ENCODE data around the gene BSPH1. TPM values are rescaled to one million over a fixed set of nuclear protein-coding genes. Genes with fewer than 3 reads are reported as not detected.

BSPH1 gene, protein sequence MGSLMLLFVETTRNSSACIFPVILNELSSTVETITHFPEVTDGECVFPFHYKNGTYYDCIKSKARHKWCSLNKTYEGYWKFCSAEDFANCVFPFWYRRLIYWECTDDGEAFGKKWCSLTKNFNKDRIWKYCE
- not detected in 2 replicates for total RNA-seq

DNA sequence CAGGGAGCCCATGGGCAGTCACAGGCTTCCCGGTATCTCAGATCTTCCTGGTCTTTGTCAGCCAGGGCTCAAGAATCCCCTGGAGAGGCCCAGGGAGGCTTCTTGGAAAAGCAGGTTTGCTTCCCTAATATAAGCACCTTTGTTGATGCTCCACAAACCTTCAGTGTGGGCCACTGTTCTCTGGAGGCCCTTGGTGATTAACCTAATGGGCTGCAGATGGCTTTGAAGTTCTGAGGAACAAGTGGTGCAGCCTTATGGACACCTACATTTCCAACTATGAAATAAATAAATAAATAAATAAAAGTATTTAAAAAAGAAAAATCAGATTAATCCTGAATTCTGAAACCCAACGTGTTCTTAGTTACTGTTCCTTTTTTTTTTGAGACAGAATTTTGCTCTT is at the start of gene BSPH1:
TSS of gene BSPH1 (minus strand) at position 101 of the 400 bp plus-strand sequence. CDS start at position 12, 89 bp downstream.
- Mint-ChIP-seq H3K36me3 (ENCODE audit: low read depth) (no peaks in the 10 kb centered on the region), H3K27me3 (peaks cover 12% of the 10 kb centered on the region), H3K4me3 (no peak within 1 kb of the TSS), H3K27ac (no peak within 1 kb of the TSS), H3K4me1 (no peaks in the 10 kb centered on the region), H3K9me3 (peaks cover 7% of the 10 kb centered on the region)
- DNase-seq, result no peak
- intact Hi-C loops (cut with micrococcal nuclease), result no loop called here

DNA sequence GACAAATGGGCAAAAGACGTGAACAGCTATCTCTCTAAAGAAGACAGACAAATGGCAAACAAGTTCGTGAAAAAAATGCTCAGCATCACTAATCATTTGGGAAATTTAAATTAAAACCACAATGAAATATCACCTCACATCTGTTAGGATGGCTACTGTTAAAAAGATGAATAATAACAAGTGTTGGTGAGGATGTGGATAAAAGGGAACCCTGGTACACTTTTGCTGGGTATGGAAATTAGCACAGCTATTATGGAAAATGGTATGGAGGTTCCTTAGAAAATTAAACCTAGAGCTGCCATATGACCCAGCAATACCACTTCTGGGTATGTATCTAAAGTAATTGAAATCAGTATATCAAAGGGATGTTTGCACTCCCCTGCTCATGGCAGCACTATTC is 44.8 kb upstream of the BSPH1 start:
- Mint-ChIP-seq H3K27ac (no peak overlapping the region), H3K36me3 (ENCODE audit: low read depth) (no peaks in the 10 kb centered on the region), H3K9me3 (peaks cover 9% of the 10 kb centered on the region), H3K4me3 (no peak overlapping the region), H3K4me1 (no peaks in the 10 kb centered on the region), H3K27me3 (peaks cover 3% of the 10 kb centered on the region)
- intact Hi-C loops (cut with micrococcal nuclease), result no loop called here
- DNase-seq, result no peak

DNA sequence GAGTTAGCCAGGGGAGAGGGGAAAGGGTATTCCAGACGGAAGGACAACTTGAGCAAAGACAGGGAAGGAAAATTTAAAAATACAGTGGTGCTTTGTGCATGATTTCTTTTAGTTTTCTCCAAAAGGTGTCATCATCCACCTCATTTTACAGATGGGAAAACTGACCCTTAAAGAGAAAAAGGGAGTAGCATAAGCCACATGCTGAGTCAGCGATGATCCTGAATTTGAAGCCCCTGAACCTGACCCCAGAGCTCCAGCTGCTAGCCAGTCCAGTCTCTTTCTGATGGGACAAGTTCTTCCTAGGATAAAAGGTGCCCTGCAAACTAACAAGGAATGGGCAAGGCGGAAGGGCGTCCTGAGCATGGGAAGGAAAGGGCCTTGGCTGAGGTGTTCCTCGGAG is 41.6 kb upstream of the BSPH1 start:
- intact Hi-C loops (cut with micrococcal nuclease), result no loop called here
- Mint-ChIP-seq H3K36me3 (ENCODE audit: low read depth) (no peaks in the 10 kb centered on the region), H3K4me3 (no peak overlapping the region), H3K9me3 (peaks cover 5% of the 10 kb centered on the region), H3K27ac (no peak overlapping the region), H3K27me3 (no peaks in the 10 kb centered on the region), H3K4me1 (peaks cover 2% of the 10 kb centered on the region)
- no peak for DNase-seq

DNA sequence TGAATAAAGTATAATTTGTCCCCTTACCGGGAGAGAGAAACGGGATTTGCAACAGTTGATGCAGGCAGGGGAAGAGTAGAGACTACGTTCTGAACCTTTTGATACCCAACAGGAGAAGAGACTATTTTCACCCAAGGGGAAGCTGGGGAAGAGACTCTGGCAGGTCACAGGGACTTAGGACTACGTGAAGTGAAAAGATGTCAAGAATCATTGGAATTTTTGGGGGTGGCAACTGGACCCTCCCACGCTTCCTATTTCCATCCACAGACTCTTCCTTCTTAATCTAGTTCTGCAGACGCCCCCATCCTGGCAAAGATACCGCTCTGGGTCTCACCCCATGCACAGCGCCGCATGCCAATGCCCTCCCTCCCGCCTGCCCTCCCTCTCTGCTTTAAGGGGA is 38.1 kb upstream of the BSPH1 start:
- Mint-ChIP-seq H3K9me3 (no peaks in the 10 kb centered on the region), H3K27me3 (peaks cover 10% of the 10 kb centered on the region), H3K36me3 (ENCODE audit: low read depth) (no peaks in the 10 kb centered on the region), H3K4me1 (peaks cover 2% of the 10 kb centered on the region), H3K27ac (no peak overlapping the region), H3K4me3 (no peak overlapping the region)
- no peak for DNase-seq
- intact Hi-C loops (cut with micrococcal nuclease), result no loop called here

DNA sequence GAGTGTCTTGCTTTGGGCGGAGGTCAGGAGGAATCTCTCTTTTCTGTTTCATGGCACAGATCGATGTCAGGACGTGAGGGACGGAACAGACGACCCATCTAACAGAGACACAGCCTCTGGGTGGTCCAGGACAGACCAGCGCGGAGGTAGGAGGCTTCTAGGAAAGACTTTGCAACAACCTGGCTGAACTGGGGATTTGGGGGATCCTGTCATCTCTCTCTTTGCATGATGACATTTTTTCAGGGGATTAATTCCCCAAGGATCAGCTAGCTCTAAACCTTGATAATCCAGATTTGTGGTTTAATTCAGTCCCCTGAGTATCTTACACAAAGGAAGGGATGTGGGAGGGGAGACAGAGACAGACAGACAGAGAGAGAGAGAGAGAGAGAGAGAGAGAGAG is 37.5 kb upstream of the BSPH1 start:
- no peaks in the 10 kb centered on the region for H3K9me3 Mint-ChIP-seq
- H3K27me3 Mint-ChIP-seq, result peaks cover 15% of the 10 kb centered on the region
- intact Hi-C loops (cut with micrococcal nuclease), result no loop called here
- H3K27ac Mint-ChIP-seq, result no peak overlapping the region
- no peak overlapping the region for H3K4me3 Mint-ChIP-seq
- H3K4me1 Mint-ChIP-seq, result peaks cover 2% of the 10 kb centered on the region
- no peaks in the 10 kb centered on the region for H3K36me3 Mint-ChIP-seq (ENCODE audit: low read depth)
- no peak for DNase-seq

DNA sequence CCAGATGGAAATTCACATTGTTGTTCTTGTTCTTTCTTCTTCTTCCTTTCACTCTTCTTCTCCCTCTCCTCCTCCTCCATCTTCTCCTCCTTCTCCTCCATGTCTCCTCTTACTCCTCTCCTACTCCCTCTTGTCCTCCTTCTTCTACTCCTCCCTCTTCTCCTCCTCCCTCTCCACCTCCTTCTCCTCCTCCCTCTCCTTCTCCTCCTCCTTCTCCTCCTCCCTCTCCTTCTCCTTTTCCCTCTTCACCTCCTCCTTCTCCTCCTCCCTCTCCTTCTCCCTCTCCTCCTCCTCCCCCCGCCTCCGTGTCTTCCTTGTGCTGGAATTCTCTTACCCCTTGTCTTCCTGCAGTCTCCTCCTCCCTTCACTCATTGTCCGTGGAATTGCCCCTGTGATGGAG is 33.5 kb upstream of the BSPH1 start:
- Mint-ChIP-seq H3K36me3 (ENCODE audit: low read depth) (no peaks in the 10 kb centered on the region), H3K9me3 (no peaks in the 10 kb centered on the region), H3K4me1 (peaks cover 2% of the 10 kb centered on the region), H3K27me3 (peaks cover 22% of the 10 kb centered on the region), H3K4me3 (no peak overlapping the region), H3K27ac (no peak overlapping the region)
- intact Hi-C loops (cut with micrococcal nuclease), result no loop called here
- no peak for DNase-seq

DNA sequence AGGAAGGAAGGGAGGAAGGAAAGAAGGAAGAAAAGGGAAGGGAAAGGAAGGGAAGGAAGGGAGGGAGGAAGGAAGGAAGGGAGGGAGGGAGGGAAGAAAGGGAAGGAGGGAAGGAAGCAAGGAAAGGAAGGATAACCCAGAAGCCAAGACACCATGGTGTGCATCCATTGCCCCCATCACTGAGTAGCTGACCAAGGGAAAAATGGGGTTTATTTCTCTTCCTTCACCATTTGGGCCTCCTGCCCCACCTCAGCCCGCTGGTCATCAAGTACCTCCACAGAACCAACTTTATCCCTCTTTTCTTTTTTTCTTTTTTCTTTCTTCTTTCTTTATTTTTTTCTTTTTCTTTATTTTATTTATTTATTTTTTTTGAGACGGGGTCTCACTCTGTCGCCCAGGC is 31.5 kb upstream of the BSPH1 start:
- intact Hi-C loops (cut with micrococcal nuclease), result no loop called here
- H3K27ac Mint-ChIP-seq, result no peak overlapping the region
- H3K4me3 Mint-ChIP-seq, result no peak overlapping the region
- DNase-seq, result no peak
- H3K9me3 Mint-ChIP-seq, result no peaks in the 10 kb centered on the region
- no peaks in the 10 kb centered on the region for H3K36me3 Mint-ChIP-seq (ENCODE audit: low read depth)
- H3K27me3 Mint-ChIP-seq, result peaks cover 23% of the 10 kb centered on the region
- H3K4me1 Mint-ChIP-seq, result no peaks in the 10 kb centered on the region

DNA sequence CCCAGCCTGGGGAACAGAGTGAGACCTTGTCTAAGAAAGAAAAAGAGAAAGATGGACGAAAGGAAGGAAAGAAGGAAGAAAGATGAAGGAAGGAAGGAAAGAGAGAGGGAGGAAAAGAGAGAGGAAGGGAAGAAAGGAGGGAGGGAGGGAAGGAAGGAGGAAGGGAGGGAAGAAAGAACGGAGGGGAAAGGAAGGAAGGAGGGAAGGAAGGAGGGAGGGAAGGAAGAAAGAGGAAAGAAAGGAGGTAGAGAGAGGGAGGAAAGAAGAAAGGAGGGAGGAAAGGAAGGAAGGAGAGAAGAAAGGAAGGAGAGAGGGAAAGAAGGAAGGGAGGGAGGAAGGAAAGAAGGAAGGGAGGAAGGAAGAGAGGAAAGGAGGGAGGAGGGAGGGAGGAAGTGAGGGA is 31.0 kb upstream of the BSPH1 start:
- no peak overlapping the region for H3K27ac Mint-ChIP-seq
- DNase-seq, result no peak
- no peaks in the 10 kb centered on the region for H3K36me3 Mint-ChIP-seq (ENCODE audit: low read depth)
- H3K4me3 Mint-ChIP-seq, result no peak overlapping the region
- no peaks in the 10 kb centered on the region for H3K4me1 Mint-ChIP-seq
- H3K9me3 Mint-ChIP-seq, result no peaks in the 10 kb centered on the region
- intact Hi-C loops (cut with micrococcal nuclease), result no loop called here
- peaks cover 23% of the 10 kb centered on the region for H3K27me3 Mint-ChIP-seq

DNA sequence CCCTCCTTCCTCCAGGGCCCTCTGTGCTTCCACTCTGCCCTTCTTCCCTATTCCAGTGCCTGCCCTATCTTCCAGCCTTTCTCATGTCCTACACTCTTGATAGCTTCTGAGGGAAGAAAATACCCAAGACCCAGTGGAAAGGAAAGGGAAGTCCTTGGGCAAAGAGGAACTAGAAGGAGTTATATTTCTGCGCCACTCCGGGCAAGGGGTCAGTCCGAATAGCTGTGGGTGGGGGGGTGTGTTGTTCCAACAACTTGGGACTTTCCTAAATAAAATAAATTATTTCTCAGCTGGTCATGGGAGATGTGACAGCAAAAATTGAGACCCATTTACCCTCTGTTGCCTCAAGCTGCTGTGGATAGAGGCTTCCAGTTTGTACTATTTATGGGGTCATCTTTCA is 28.7 kb upstream of the BSPH1 start:
- H3K27me3 Mint-ChIP-seq, result peaks cover 15% of the 10 kb centered on the region
- DNase-seq, result no peak
- no peak overlapping the region for H3K27ac Mint-ChIP-seq
- no peaks in the 10 kb centered on the region for H3K9me3 Mint-ChIP-seq
- intact Hi-C loops (cut with micrococcal nuclease), result no loop called here
- H3K4me3 Mint-ChIP-seq, result no peak overlapping the region
- no peaks in the 10 kb centered on the region for H3K36me3 Mint-ChIP-seq (ENCODE audit: low read depth)
- no peaks in the 10 kb centered on the region for H3K4me1 Mint-ChIP-seq

DNA sequence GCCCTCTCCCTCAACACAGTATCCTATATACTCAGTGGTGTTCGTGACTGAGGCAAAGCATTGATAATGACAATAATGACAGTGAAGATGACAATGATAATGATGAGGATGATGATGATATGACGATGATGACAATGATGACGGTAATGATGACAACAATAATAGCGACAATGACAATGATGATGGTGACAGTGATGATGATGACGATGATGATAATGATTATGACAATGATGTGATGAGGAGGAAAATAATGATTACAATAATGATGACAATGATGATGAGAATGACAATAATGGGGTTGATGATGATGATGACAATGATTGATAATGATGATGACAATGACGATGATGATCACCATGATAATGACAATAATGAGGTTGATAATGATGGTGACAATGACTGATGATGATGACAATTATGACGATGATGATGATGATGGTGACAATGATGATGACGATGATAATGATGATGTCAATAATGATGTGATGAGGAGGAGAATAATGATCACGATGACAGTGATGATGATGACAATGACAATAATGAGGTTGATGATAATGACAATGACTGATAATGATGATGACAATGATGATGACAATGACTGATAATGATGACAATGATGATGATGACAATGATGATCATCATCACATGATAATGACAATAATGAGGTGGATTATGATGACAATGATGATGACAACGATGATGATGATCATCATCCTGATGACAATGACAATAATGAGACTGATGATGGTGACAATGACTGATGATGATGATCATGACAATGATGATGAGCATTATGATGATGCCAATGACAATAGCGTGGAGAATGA is 19.2 kb upstream of the BSPH1 start:
- no peak overlapping the region for H3K27ac Mint-ChIP-seq
- no peaks in the 10 kb centered on the region for H3K4me1 Mint-ChIP-seq
- H3K36me3 Mint-ChIP-seq (ENCODE audit: low read depth), result no peaks in the 10 kb centered on the region
- intact Hi-C loops (cut with micrococcal nuclease), result no loop called here
- no peak for DNase-seq
- H3K27me3 Mint-ChIP-seq, result no peaks in the 10 kb centered on the region
- H3K4me3 Mint-ChIP-seq, result no peak overlapping the region
- no peaks in the 10 kb centered on the region for H3K9me3 Mint-ChIP-seq

DNA sequence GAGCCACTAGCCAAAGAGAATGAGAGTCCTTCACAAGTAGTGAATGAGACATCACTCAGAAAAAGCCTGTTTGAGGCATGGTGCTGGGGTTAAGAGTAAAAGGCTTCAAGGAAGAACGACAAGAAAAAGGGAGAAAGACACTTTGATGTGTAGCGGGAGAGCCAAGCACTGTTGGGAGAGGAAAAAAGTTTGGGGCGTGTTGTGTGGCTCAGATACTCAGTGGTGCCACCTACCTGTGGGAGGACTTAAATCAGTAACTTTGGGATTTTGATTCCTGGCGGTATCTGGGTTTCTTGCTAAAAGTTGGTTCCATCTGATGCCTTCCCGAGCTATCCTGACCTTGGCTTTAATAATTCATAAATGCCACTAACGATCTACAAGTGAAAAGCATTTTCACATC is 14.8 kb upstream of the BSPH1 start:
- H3K9me3 Mint-ChIP-seq, result no peaks in the 10 kb centered on the region
- H3K27ac Mint-ChIP-seq, result no peak overlapping the region
- no peaks in the 10 kb centered on the region for H3K36me3 Mint-ChIP-seq (ENCODE audit: low read depth)
- H3K27me3 Mint-ChIP-seq, result no peaks in the 10 kb centered on the region
- no peak overlapping the region for H3K4me3 Mint-ChIP-seq
- intact Hi-C loops (cut with micrococcal nuclease), result no loop called here
- no peak for DNase-seq
- no peaks in the 10 kb centered on the region for H3K4me1 Mint-ChIP-seq

DNA sequence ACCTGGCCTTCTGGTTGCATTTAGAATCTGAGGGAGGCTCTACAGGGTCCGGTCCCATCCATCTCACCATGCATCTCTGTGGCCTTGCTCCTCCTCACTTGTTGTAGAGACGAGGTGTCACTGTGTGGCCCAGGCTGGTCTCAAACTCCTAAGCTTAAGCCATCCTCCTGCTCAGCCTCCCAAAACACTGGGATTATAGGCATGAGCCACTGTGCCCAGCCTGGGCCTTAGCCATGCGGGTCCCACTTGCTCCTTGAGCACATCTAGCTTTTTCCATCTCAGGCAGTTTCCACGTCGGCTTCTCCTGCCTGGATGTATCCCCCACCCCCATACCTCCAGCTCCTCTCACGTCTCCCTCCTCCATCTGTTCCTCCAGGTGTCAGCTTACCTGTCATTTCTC is 12.3 kb upstream of the BSPH1 start:
- H3K9me3 Mint-ChIP-seq, result no peaks in the 10 kb centered on the region
- H3K4me1 Mint-ChIP-seq, result no peaks in the 10 kb centered on the region
- intact Hi-C loops (cut with micrococcal nuclease), result no loop called here
- H3K4me3 Mint-ChIP-seq, result no peak overlapping the region
- DNase-seq, result no peak
- no peaks in the 10 kb centered on the region for H3K36me3 Mint-ChIP-seq (ENCODE audit: low read depth)
- no peaks in the 10 kb centered on the region for H3K27me3 Mint-ChIP-seq
- H3K27ac Mint-ChIP-seq, result no peak overlapping the region

DNA sequence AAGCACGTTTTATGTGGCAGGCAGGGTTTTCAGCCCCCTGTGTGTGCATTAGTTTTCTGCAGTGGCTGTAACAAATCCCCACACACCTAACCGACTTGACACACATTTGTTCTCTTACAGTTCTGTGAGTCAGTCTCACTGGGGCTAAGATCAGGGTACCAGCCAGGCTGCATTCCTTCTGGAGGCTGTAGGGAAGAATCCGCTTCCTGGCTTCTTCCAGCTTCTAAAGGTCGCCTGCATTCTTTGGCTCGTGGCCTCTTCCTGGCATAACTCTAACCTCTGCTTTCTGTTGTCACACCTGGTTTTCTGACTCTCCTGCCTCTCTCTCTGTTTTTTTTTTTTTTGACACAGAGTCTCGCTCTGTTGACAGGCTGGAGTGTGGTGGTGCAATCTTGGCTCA is 8.9 kb upstream of the BSPH1 start:
- Mint-ChIP-seq H3K36me3 (ENCODE audit: low read depth) (no peaks in the 10 kb centered on the region), H3K27me3 (peaks cover 5% of the 10 kb centered on the region), H3K4me3 (no peak overlapping the region), H3K9me3 (peaks cover 7% of the 10 kb centered on the region), H3K4me1 (no peaks in the 10 kb centered on the region), H3K27ac (no peak overlapping the region)
- no peak for DNase-seq
- intact Hi-C loops (cut with micrococcal nuclease), result no loop called here

DNA sequence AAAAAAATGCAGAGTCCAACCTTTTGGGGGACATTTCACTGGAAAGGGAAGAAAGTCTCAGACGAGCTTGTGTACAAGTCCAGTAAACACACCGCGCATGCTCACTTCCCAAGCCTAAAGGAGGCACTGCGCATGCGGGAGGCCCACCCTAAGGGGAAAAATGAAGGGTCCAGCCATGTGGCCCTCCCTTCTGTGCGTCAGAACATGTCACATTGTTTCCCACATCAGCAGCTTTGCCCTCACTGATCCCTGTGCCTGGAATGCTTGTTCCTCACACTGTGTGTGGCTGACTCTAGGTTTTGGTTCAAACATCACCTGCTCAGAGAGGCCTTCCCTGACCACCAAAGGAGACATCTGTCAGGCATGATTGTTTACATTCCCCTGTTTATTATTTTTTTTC is 6.8 kb upstream of the BSPH1 start:
- H3K4me3 Mint-ChIP-seq, result no peak overlapping the region
- DNase-seq, result no peak
- no peaks in the 10 kb centered on the region for H3K36me3 Mint-ChIP-seq (ENCODE audit: low read depth)
- intact Hi-C loops (cut with micrococcal nuclease), result no loop called here
- peaks cover 5% of the 10 kb centered on the region for H3K27me3 Mint-ChIP-seq
- H3K4me1 Mint-ChIP-seq, result no peaks in the 10 kb centered on the region
- no peak overlapping the region for H3K27ac Mint-ChIP-seq
- H3K9me3 Mint-ChIP-seq, result peaks cover 7% of the 10 kb centered on the region

DNA sequence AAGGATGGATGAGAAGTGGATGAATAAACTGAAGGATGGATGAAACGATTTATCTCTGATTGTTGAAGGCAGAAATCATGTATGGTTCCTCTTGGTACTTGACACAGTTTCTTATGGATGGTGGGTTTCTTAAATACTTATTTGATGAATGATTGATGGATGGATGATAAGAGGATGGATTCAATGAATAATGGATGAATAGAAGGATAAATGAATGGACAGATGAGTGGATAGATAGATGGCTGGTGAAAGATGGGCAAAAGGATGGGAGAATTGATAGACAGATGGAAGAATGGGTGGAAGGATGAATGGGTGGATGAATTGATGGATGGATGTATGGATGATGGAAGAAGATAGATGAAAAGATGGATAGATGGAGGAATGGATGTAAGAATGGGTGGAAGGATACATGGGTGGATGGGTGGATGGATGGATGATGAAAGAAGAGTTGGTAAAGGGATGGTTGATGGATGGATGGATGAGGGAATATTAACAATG is 4.3 kb upstream of the BSPH1 start:
- intact Hi-C loops (cut with micrococcal nuclease), result no loop called here
- no peak for DNase-seq
- Mint-ChIP-seq H3K27ac (no peak overlapping the region), H3K9me3 (peaks cover 7% of the 10 kb centered on the region), H3K27me3 (peaks cover 7% of the 10 kb centered on the region), H3K4me3 (no peak overlapping the region), H3K4me1 (no peaks in the 10 kb centered on the region), H3K36me3 (ENCODE audit: low read depth) (no peaks in the 10 kb centered on the region)
